Vagina (tissue), 2 donors: ENCODE data around the gene MRPL45.

Experiments
- POLR2A ChIP-seq, 2 donors: fragments of 450-650 bp; IDR thresholded peaks; one replicate each; pipeline ENCODE4 v1.6.1; 2017; ENCODE audit warnings: antibody characterized with exemption in 2 of 2, mild to moderate bottlenecking in 2 of 2, moderate library complexity in 2 of 2
- TF ChIP-seq, protein P1 (sequence below), 3 experiments: fragments of 450-650 bp in 2 of 3; fragments of 200-600 bp in 1 of 3; sonication (generic) in 1 of 3; IDR thresholded peaks; one replicate each; pipeline ENCODE4 v1.5.1; 2017 to 2019; ENCODE audit warnings: antibody characterized with exemption in 3 of 3, mild to moderate bottlenecking in 2 of 3, moderate library complexity in 2 of 3

DNA sequence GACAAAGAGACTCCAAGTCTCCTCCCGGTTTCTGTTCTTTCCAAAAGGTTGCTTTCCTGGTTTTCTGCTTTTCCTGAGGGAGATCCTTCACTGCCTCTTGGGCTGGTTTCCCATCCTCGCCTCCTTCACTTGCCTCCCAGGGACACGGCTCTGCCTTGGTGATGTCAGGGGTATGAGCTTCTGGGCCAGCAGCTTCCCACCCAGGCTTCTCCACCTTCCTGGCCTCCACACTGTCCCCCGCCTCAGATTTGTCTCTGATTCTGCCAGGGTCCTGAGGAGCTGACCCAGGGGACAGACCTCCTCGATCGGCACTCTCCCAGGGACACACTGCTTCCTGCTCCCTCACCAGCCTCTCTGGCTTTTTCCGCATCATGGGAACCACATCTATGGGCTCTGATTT lies 32.3 kb downstream of the MRPL45 start:
- TF ChIP-seq, protein P1, sequence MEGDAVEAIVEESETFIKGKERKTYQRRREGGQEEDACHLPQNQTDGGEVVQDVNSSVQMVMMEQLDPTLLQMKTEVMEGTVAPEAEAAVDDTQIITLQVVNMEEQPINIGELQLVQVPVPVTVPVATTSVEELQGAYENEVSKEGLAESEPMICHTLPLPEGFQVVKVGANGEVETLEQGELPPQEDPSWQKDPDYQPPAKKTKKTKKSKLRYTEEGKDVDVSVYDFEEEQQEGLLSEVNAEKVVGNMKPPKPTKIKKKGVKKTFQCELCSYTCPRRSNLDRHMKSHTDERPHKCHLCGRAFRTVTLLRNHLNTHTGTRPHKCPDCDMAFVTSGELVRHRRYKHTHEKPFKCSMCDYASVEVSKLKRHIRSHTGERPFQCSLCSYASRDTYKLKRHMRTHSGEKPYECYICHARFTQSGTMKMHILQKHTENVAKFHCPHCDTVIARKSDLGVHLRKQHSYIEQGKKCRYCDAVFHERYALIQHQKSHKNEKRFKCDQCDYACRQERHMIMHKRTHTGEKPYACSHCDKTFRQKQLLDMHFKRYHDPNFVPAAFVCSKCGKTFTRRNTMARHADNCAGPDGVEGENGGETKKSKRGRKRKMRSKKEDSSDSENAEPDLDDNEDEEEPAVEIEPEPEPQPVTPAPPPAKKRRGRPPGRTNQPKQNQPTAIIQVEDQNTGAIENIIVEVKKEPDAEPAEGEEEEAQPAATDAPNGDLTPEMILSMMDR (IDR thresholded peaks at IDR 0.05) = no peak
- no peak for TF ChIP-seq POLR2A (IDR thresholded peaks at IDR 0.05)
